Activated CD4-positive, alpha-beta T cell treated with anti-CD3 and anti-CD28 coated beads, Interleukin-2, amount 50 U/mL, for 4 hours (primary cell): Measurements from ENCODE around the gene SCARF2.
"Not testable (repeated sequence)": the region's sequence is repeated elsewhere in the genome, so short reads cannot be mapped to it uniquely, and the experiment has no call there.

ENCODE experiments used
- DNase-seq, 2 experiments: peaks; one replicate each; pipeline ENCODE4 v3.0.0-alpha.2; 2020

SCARF2 gene

GRCh38 chr22:20388200-20388599, 49.4 kb downstream of the SCARF2 start:
- DNase-seq = no peak

- DNase-seq = no peak
Measured at GRCh38 chr22:20386972-20387371, 50.7 kb downstream of the SCARF2 start.

- no peak for DNase-seq
Measured at GRCh38 chr22:20386336-20386735, 51.3 kb downstream of the SCARF2 start.

GRCh38 chr22:20384865-20385264, 52.8 kb downstream of the SCARF2 start:
- no peak for DNase-seq

GRCh38 chr22:20384171-20384570, 53.5 kb downstream of the SCARF2 start:
- no peak for DNase-seq

GRCh38 chr22:20383538-20383937, 54.1 kb downstream of the SCARF2 start:
- DNase-seq = no peak

- DNase-seq = no peak
Measured at GRCh38 chr22:20380486-20380885, 57.1 kb downstream of the SCARF2 start.

- not testable (repeated sequence) for DNase-seq
Measured at GRCh38 chr22:20378684-20379083, 58.9 kb downstream of the SCARF2 start.

- DNase-seq = no peak
Measured at GRCh38 chr22:20378110-20378509, 59.5 kb downstream of the SCARF2 start.

GRCh38 chr22:20376983-20377382, 60.6 kb downstream of the SCARF2 start:
- DNase-seq = not testable (repeated sequence)

- DNase-seq = not testable (repeated sequence)
Measured at GRCh38 chr22:20376281-20376680, 61.3 kb downstream of the SCARF2 start.
